ENCODE results near the gene NIPAL3.

The NIPAL3 gene

DNA sequence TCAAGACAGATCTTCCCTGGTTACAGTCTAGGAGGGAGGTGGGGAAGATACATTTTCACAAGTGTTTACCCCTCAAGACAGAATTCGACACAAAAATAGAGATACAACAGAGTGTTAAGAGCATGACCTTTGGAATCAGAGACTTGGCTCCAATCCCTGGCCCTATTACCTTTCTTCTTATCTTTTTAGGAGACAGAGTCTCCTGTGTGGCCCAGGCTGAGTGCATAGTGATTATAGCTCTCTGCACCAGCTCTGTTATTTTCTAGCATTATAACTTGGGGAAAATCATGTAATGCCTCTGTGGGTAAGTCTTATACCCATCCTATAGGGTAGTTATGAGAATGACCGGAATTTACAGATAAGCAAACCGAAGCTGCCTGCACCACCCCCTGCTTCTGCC is 9.8 kb downstream of the NIPAL3 start:
- DNase-seq = no peak
- TF ChIP-seq EZH2 (optimal IDR thresholded peaks at IDR 0.05; ENCODE audit: low read depth, low read length) = no peak
- TF ChIP-seq, protein P1, sequence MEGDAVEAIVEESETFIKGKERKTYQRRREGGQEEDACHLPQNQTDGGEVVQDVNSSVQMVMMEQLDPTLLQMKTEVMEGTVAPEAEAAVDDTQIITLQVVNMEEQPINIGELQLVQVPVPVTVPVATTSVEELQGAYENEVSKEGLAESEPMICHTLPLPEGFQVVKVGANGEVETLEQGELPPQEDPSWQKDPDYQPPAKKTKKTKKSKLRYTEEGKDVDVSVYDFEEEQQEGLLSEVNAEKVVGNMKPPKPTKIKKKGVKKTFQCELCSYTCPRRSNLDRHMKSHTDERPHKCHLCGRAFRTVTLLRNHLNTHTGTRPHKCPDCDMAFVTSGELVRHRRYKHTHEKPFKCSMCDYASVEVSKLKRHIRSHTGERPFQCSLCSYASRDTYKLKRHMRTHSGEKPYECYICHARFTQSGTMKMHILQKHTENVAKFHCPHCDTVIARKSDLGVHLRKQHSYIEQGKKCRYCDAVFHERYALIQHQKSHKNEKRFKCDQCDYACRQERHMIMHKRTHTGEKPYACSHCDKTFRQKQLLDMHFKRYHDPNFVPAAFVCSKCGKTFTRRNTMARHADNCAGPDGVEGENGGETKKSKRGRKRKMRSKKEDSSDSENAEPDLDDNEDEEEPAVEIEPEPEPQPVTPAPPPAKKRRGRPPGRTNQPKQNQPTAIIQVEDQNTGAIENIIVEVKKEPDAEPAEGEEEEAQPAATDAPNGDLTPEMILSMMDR (IDR thresholded peaks at IDR 0.05; ENCODE audit: low read length) = no peak
- no peak for TF ChIP-seq EZH2phosphoT487 (IDR thresholded peaks at IDR 0.05; ENCODE audit: low read length)
- H3K4me1 ChIP-seq (ENCODE audit: low read length) = no peaks in the 10 kb centered on the region
- H2AFZ ChIP-seq (ENCODE audit: low read length) = no peak overlapping the region
- no peaks in the 10 kb centered on the region for H3F3A ChIP-seq (ENCODE audit: insufficient read depth, low read length)
- H3K4me3 ChIP-seq (ENCODE audit: low read length) = no peak overlapping the region
- 0 out of 2 replicates have a peak, but pooled peaks cover 3% of the 10 kb centered on the region for H3K36me3 ChIP-seq (replicated peaks; ENCODE audit: insufficient read depth, low read length)
- no peak overlapping the region for H3K9ac ChIP-seq (ENCODE audit: low read length)
- H3K27ac ChIP-seq (ENCODE audit: low read length) = no peak overlapping the region
- no peak overlapping the region for H3K4me2 ChIP-seq (ENCODE audit: low read depth, low read length)
- H3K9me3 ChIP-seq (replicated peaks; ENCODE audit: insufficient read depth, low read length) = no peaks in the 10 kb centered on the region
- H3K27me3 ChIP-seq (replicated peaks; ENCODE audit: insufficient read depth, low read length) = no peaks in the 10 kb centered on the region
- H3K79me2 ChIP-seq (ENCODE audit: low read length) = peaks cover 18% of the 10 kb centered on the region; the same call in 1 of the 2 replicates
- no peaks in the 10 kb centered on the region for H4K20me1 ChIP-seq (ENCODE audit: insufficient read depth, low read length)
- no peaks in the 10 kb centered on the region for H3K9me2 ChIP-seq (replicated peaks; ENCODE audit: insufficient read depth, low read length)

DNA sequence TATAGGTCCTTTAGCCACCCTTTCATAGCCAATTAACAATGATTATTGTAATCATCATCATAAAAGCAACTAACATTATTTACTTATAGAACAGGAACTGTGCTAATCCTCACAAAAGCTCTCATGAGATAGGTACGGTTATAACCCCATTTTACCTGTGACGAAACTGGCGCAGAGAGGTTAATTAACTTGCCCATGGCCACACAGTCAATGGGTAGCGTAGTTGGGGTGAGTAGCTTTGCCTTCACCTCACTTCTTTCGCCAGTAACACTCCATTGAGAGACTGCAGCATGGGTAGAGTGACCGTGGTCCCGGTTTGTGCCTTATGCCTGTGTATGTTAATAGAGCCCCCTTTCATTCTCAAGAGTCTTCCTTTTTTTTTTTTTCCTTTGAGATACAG is 10.3 kb downstream of the NIPAL3 start:
- peaks cover 18% of the 10 kb centered on the region; the same call in 1 of the 2 replicates for H3K79me2 ChIP-seq (ENCODE audit: low read length)
- H3K4me2 ChIP-seq (ENCODE audit: low read depth, low read length) = no peak overlapping the region
- H3K36me3 ChIP-seq (replicated peaks; ENCODE audit: insufficient read depth, low read length) = 0 out of 2 replicates have a peak, but pooled peaks cover 3% of the 10 kb centered on the region
- TF ChIP-seq EZH2 (optimal IDR thresholded peaks at IDR 0.05; ENCODE audit: low read depth, low read length) (no peak), EZH2phosphoT487 (IDR thresholded peaks at IDR 0.05; ENCODE audit: low read length) (no peak)
- TF ChIP-seq, protein P1 (IDR thresholded peaks at IDR 0.05; ENCODE audit: low read length) = no peak
- H3F3A ChIP-seq (ENCODE audit: insufficient read depth, low read length) = no peaks in the 10 kb centered on the region
- H3K9me3 ChIP-seq (replicated peaks; ENCODE audit: insufficient read depth, low read length) = no peaks in the 10 kb centered on the region
- H3K27ac ChIP-seq (ENCODE audit: low read length) = no peak overlapping the region
- H3K27me3 ChIP-seq (replicated peaks; ENCODE audit: insufficient read depth, low read length) = no peaks in the 10 kb centered on the region
- no peaks in the 10 kb centered on the region for H3K9me2 ChIP-seq (replicated peaks; ENCODE audit: insufficient read depth, low read length)
- no peak for DNase-seq
- no peaks in the 10 kb centered on the region for H3K4me1 ChIP-seq (ENCODE audit: low read length)
- no peak overlapping the region for H2AFZ ChIP-seq (ENCODE audit: low read length)
- H3K4me3 ChIP-seq (ENCODE audit: low read length) = no peak overlapping the region
- H4K20me1 ChIP-seq (ENCODE audit: insufficient read depth, low read length) = no peaks in the 10 kb centered on the region
- H3K9ac ChIP-seq (ENCODE audit: low read length) = no peak overlapping the region

- DNase-seq = no peak
- H3K9ac ChIP-seq (ENCODE audit: low read length) = no peak overlapping the region
- no peak overlapping the region for H2AFZ ChIP-seq (ENCODE audit: low read length)
- H3K4me1 ChIP-seq (ENCODE audit: low read length) = no peaks in the 10 kb centered on the region
- no peaks in the 10 kb centered on the region for H3K9me3 ChIP-seq (replicated peaks; ENCODE audit: insufficient read depth, low read length)
- H3F3A ChIP-seq (ENCODE audit: insufficient read depth, low read length) = no peaks in the 10 kb centered on the region
- H3K79me2 ChIP-seq (ENCODE audit: low read length) = peaks cover 18% of the 10 kb centered on the region; the same call in 1 of the 2 replicates
- H3K9me2 ChIP-seq (replicated peaks; ENCODE audit: insufficient read depth, low read length) = no peaks in the 10 kb centered on the region
- H3K4me2 ChIP-seq (ENCODE audit: low read depth, low read length) = no peak overlapping the region
- H3K4me3 ChIP-seq (ENCODE audit: low read length) = no peak overlapping the region
- no peaks in the 10 kb centered on the region for H3K27me3 ChIP-seq (replicated peaks; ENCODE audit: insufficient read depth, low read length)
- H3K27ac ChIP-seq (ENCODE audit: low read length) = no peak overlapping the region
- H4K20me1 ChIP-seq (ENCODE audit: insufficient read depth, low read length) = no peaks in the 10 kb centered on the region
- H3K36me3 ChIP-seq (replicated peaks; ENCODE audit: insufficient read depth, low read length) = 0 out of 2 replicates have a peak, but pooled peaks cover 3% of the 10 kb centered on the region
- TF ChIP-seq, protein P1 (IDR thresholded peaks at IDR 0.05; ENCODE audit: low read length) = no peak
- TF ChIP-seq EZH2phosphoT487 (IDR thresholded peaks at IDR 0.05; ENCODE audit: low read length) (no peak), EZH2 (optimal IDR thresholded peaks at IDR 0.05; ENCODE audit: low read depth, low read length) (no peak)
These were observed 11.3 kb downstream of the NIPAL3 start for GRCh38 chr1:24426744-24427544.
